H1 (cell line): ENCODE measurements around the gene SLC1A2. TPM values are rescaled to one million over a fixed set of nuclear protein-coding genes. Genes with fewer than 3 reads are reported as not detected.

ENCODE experiments used
- CTCF ChIA-PET: fragments of 300-600 bp; sonication (Branson Sonifier 250); formaldehyde crosslinking; loops from one replicate; lab custom pipeline; 2021; ENCODE audit not compliant: partially characterized antibody; lab: Charles Lee
- POLR2A ChIA-PET: fragments of 300-600 bp; sonication (Branson Sonifier 250); formaldehyde crosslinking; loops from one replicate; lab custom pipeline; 2021; ENCODE audit warnings: inconsistent platforms; ENCODE audit not compliant: partially characterized antibody; lab: Charles Lee
- DNase-seq, 2 experiments: peaks; one replicate each; pipeline versions ENCODE4 v3.0.0 to v3.0.0-alpha.2; 2010 to 2022; ENCODE audit warnings: low spot score in 2 of 2, low read depth in 1 of 2, mixed read lengths in 1 of 2
- FAIRE-seq: peaks from 2 replicates; lab custom pipeline; 2011; peaks lifted over from hg19 to GRCh38; lab: Jason Lieb, UNC
- H2AFZ ChIP-seq: 2 replicates; pipeline ENCODE4 v1.8.1; 2012; ENCODE audit warnings: low read length, inconsistent platforms
- H2AK5ac ChIP-seq: 2 replicates; pipeline ENCODE4 v1.6.1; 2013; ENCODE audit warnings: low read depth, low read length
- H2BK120ac ChIP-seq: replicated peaks from 2 replicates; pipeline ENCODE3; 2013; ENCODE audit warnings: low read depth, low read length, inconsistent platforms
- H2BK12ac ChIP-seq: 2 replicates; pipeline ENCODE4 v1.6.1; 2013; ENCODE audit warnings: low read depth, low read length
- H2BK15ac ChIP-seq: 2 replicates; pipeline ENCODE4 v1.6.1; 2013; ENCODE audit warnings: low read length
- H2BK20ac ChIP-seq: 2 replicates; pipeline ENCODE4 v1.6.1; 2013; ENCODE audit warnings: low read length
- H2BK5ac ChIP-seq: 2 replicates; pipeline ENCODE4 v1.6.1; 2013; ENCODE audit warnings: low read depth, low read length
- H3K14ac ChIP-seq: 2 replicates; pipeline ENCODE4 v1.6.1; 2013; ENCODE audit warnings: inconsistent platforms; ENCODE audit not compliant: insufficient read length
- H3K18ac ChIP-seq: 2 replicates; pipeline ENCODE4 v1.6.1; 2013; ENCODE audit warnings: low read length; ENCODE audit errors: extremely low read depth
- H3K23ac ChIP-seq: 2 replicates; pipeline ENCODE4 v1.6.1; 2013; ENCODE audit warnings: inconsistent platforms; ENCODE audit not compliant: insufficient read length
- H3K23me2 ChIP-seq: 2 replicates; pipeline ENCODE4 v1.6.1; 2013; ENCODE audit warnings: low read depth, low read length
- H3K27ac ChIP-seq: 2 replicates; pipeline ENCODE4 v1.6.1; 2011; ENCODE audit warnings: low read depth, low read length, inconsistent platforms
- H3K27me3 ChIP-seq, 4 experiments: replicated peaks in 1 of 4; 1 replicate in 1 of 4; 2 replicates in 3 of 4; pipeline versions ENCODE4 v1.6.1 to v1.8.1; 2011 to 2013; ENCODE audit warnings: low read length in 3 of 4, mild to moderate bottlenecking in 3 of 4, inconsistent platforms in 2 of 4, mixed read lengths in 2 of 4, moderate library complexity in 1 of 4; ENCODE audit not compliant: control insufficient read depth in 3 of 4, insufficient read depth in 3 of 4; ENCODE audit errors: extremely low read depth in 1 of 4
- H3K36me3 ChIP-seq, 4 experiments: 2 replicates each; pipeline versions ENCODE4 v1.6.1 to v1.8.1; 2011 to 2013; ENCODE audit warnings: mild to moderate bottlenecking in 4 of 4, low read length in 3 of 4, moderate library complexity in 2 of 4, control low read depth in 1 of 4, inconsistent platforms in 1 of 4; ENCODE audit not compliant: insufficient read depth in 4 of 4, control insufficient read depth in 2 of 4
- H3K4ac ChIP-seq: replicated peaks from 2 replicates; pipeline ENCODE3; 2013; ENCODE audit warnings: low read length, low read depth, mixed read lengths, inconsistent platforms; ENCODE audit not compliant: insufficient read length
- H3K4me1 ChIP-seq, 4 experiments: replicated peaks in 1 of 4; 1 replicate in 1 of 4; 2 replicates in 3 of 4; pipeline versions ENCODE4 v1.6.1 to v1.8.1; 2011 to 2013; ENCODE audit warnings: low read length in 3 of 4, inconsistent platforms in 2 of 4, mixed read lengths in 1 of 4; ENCODE audit not compliant: insufficient read depth in 4 of 4, control insufficient read depth in 3 of 4
- H3K4me2 ChIP-seq, 2 experiments: 2 replicates each; pipeline versions ENCODE4 v1.6.1 to v1.8.1; 2011 to 2013; ENCODE audit warnings: low read depth in 2 of 2, low read length in 2 of 2, control low read depth in 1 of 2, inconsistent platforms in 1 of 2, mild to moderate bottlenecking in 1 of 2; ENCODE audit not compliant: insufficient read depth in 1 of 2
- H3K4me3 ChIP-seq, 4 experiments: fragments of 200-600, 300-600 bp in 1 of 4; sonication (generic), shearing (Covaris generic), sonication (Bioruptor Twin) in 1 of 4; 2 replicates each; pipeline versions ENCODE4 v1.5.1 to v1.8.1; 2011 to 2016; ENCODE audit warnings: low read length in 4 of 4, low read depth in 3 of 4, control low read depth in 2 of 4, inconsistent platforms in 2 of 4, mild to moderate bottlenecking in 2 of 4, mixed read lengths in 1 of 4, moderate library complexity in 1 of 4; ENCODE audit not compliant: insufficient read depth in 2 of 4; ENCODE audit errors: extremely low read depth in 1 of 4
- H3K56ac ChIP-seq: replicated peaks from 2 replicates; pipeline ENCODE3; 2013; ENCODE audit warnings: low read depth, mild to moderate bottlenecking, mixed read lengths, low read length, inconsistent platforms; ENCODE audit not compliant: insufficient read length
- H3K79me1 ChIP-seq: 2 replicates; pipeline ENCODE4 v1.6.1; 2013; ENCODE audit warnings: low read depth, low read length, control low read depth
- H3K79me2 ChIP-seq, 2 experiments: 2 replicates each; pipeline versions ENCODE4 v1.6.1 to v1.8.1; 2012 to 2013; ENCODE audit warnings: low read length in 2 of 2, mild to moderate bottlenecking in 2 of 2, inconsistent platforms in 1 of 2; ENCODE audit not compliant: insufficient read depth in 2 of 2, control insufficient read depth in 1 of 2
- H3K9ac ChIP-seq, 4 experiments: replicated peaks in 1 of 4; 1 replicate in 1 of 4; 2 replicates in 3 of 4; pipeline versions ENCODE4 v1.6.1 to v1.8.1; 2011 to 2013; ENCODE audit warnings: low read depth in 3 of 4, low read length in 3 of 4, control low read depth in 2 of 4, mild to moderate bottlenecking in 2 of 4, moderate library complexity in 2 of 4, inconsistent platforms in 1 of 4; ENCODE audit errors: extremely low read depth in 1 of 4
- H3K9me3 ChIP-seq, 2 experiments: 2 replicates each; pipeline versions ENCODE4 v1.6.1 to v1.8.1; 2012 to 2013; ENCODE audit warnings: mild to moderate bottlenecking in 2 of 2, moderate library complexity in 2 of 2, control low read depth in 1 of 2, inconsistent platforms in 1 of 2, low read depth in 1 of 2, low read length in 1 of 2, mixed read lengths in 1 of 2; ENCODE audit not compliant: insufficient read depth in 2 of 2
- H4K20me1 ChIP-seq, 2 experiments: replicated peaks in 1 of 2; 2 replicates each; pipeline versions ENCODE3 to v1.8.1; 2011 to 2013; ENCODE audit warnings: inconsistent platforms in 2 of 2, low read length in 2 of 2, mild to moderate bottlenecking in 1 of 2; ENCODE audit not compliant: insufficient read depth in 2 of 2, control insufficient read depth in 1 of 2
- H4K5ac ChIP-seq: 2 replicates; pipeline ENCODE4 v1.6.1; 2013; ENCODE audit warnings: low read length, low read depth, mixed read lengths, inconsistent platforms; ENCODE audit not compliant: insufficient read length
- H4K8ac ChIP-seq: 2 replicates; pipeline ENCODE4 v1.8.0; 2013; ENCODE audit warnings: mild to moderate bottlenecking, moderate library complexity, low read length, inconsistent platforms; ENCODE audit not compliant: insufficient read depth; ENCODE audit errors: extremely low read depth
- H4K91ac ChIP-seq: replicated peaks from 2 replicates; pipeline ENCODE3; 2013; ENCODE audit warnings: low read length, mixed read lengths, inconsistent platforms; ENCODE audit not compliant: insufficient read length
- GTF2F1 ChIP-seq: IDR thresholded peaks from 2 replicates; pipeline ENCODE4 v1.6.1; 2012; ENCODE audit warnings: low read depth, low read length, improper control_type of control experiment, borderline replicate concordance
- HDAC6 ChIP-seq: IDR thresholded peaks from one replicate; pipeline ENCODE4 v1.7.1; 2012; ENCODE audit warnings: low read depth, mild to moderate bottlenecking, inconsistent platforms, low read length, moderate library complexity
- JUND ChIP-seq: IDR thresholded peaks from 2 replicates; pipeline ENCODE4 v1.6.1; 2011; ENCODE audit warnings: mild to moderate bottlenecking, improper control_type of control experiment, low read length
- SAP30 ChIP-seq: fragments of 300-600 bp; sonication (generic); IDR thresholded peaks from 2 replicates; pipeline ENCODE4 v1.7.1; 2012; ENCODE audit warnings: low read length, moderate library complexity, mild to moderate bottlenecking, inconsistent platforms; ENCODE audit not compliant: insufficient read depth, insufficient replicate concordance
- TAF1 ChIP-seq: IDR thresholded peaks from 2 replicates; pipeline ENCODE4 v1.6.1; 2011; ENCODE audit warnings: mild to moderate bottlenecking, low read depth, low read length
- TAF7 ChIP-seq: optimal IDR thresholded peaks from 2 replicates; pipeline ENCODE3; 2011; ENCODE audit warnings: low read depth, mild to moderate bottlenecking, inconsistent platforms, low read length, moderate library complexity, borderline replicate concordance
- WGBS, 2 experiments: shearing (Covaris generic) in 1 of 2; methylation state at CpG; one replicate each; pipeline versions ENCODE4 v1.1.6 to v1.1.7; 2013 to 2015; ENCODE audit warnings: low lambda C conversion rate in 2 of 2, mixed read lengths in 2 of 2, inconsistent platforms in 1 of 2, low coverage in 1 of 2, missing lambda C conversion rate in 1 of 2; ENCODE audit not compliant: insufficient replicate concordance in 2 of 2, insufficient coverage in 1 of 2, insufficient read length in 1 of 2; ENCODE audit errors: extremely low coverage in 1 of 2, missing lambda C conversion rate in 1 of 2; 5-methylcytosine and 5-hydroxymethylcytosine counted together
- polyA plus RNA-seq, 7 experiments: library from polyadenylated mRNA; depleted of rRNA in 3 of 7; stranded (reverse) in 5 of 7; unstranded in 2 of 7; fragments of >200 nt in 5 of 7; fragments of 200-250 nt in 2 of 7; gene quantifications; 1 replicate in 5 of 7; 2 replicates in 1 of 7; 4 replicates in 1 of 7; pipeline versions ENCODE4 v1.2.1 to v1.2.3, GENCODE V29; 2011 to 2013; ENCODE audit warnings: missing spikeins in 2 of 7, mixed read lengths in 2 of 7
- total RNA-seq: library from RNA; stranded (reverse); fragmentation: NEBNext Ultra II Directional; extraction: Animal tissue kit (Norgen Biotek cat#: 25700); gene quantifications from 2 replicates; pipeline ENCODE4 v1.2.1, GENCODE V29; 2021
- TF ChIP-seq, protein P1 (sequence below): IDR thresholded peaks from 2 replicates; pipeline ENCODE4 v1.6.1; 2012; ENCODE audit warnings: inconsistent platforms

Gene SLC1A2
- total and polyA plus RNA-seq, 2 of the 8 experiments (the other 6 are each of a cell fraction or from before 2014, with no cell fraction given): 0.57 to 1.2 TPM

DNA sequence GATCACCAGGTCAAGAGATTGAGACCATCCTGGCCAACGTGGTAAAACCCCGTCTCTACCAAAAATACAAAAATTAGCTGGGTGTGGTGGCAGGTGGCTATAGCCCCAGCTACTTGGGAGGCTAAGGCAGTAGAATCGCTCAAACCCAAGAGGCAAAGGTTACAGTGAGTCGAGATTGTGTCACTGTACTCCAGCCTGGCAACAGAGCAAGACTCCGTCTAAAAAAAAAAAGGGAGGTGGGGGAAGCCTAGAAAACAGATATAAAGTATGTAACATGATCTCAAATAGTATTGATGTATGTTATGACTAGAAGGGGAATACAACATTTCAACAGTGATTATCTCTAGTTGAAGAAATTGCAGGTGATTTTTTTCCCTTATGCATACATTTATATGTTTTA is 61.4 kb downstream of the SLC1A2 start:
- Histone ChIP-seq H4K20me1 (no peaks in the 10 kb centered on the region), H2BK12ac (no peak overlapping the region), H4K5ac (no peak overlapping the region), H3K9me3 (no peaks in the 10 kb centered on the region), H3K9ac (no peak overlapping the region), H2AK5ac (no peak overlapping the region)
- WGBS, 2 experiments: 83% methylated on average over 5 of the region's 5 CpGs; no CpG with 5 or more reads in 1 of the 2 experiments
- CTCF ChIA-PET: interaction anchor here (0.6 kb wide), 1 partner anchor 9 kb away, joined by 3 read pairs; no protein-coding TSS in a partner anchor
- no peak for TF ChIP-seq SAP30
- TF ChIP-seq TAF1: no peak
- no peak for TF ChIP-seq TAF7
- TF ChIP-seq GTF2F1: no peak
- no peak for TF ChIP-seq JUND
- TF ChIP-seq, protein P1, sequence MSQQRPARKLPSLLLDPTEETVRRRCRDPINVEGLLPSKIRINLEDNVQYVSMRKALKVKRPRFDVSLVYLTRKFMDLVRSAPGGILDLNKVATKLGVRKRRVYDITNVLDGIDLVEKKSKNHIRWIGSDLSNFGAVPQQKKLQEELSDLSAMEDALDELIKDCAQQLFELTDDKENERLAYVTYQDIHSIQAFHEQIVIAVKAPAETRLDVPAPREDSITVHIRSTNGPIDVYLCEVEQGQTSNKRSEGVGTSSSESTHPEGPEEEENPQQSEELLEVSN: no peak
- no peak for TF ChIP-seq HDAC6
- TF ChIP-seq, all 59 proteins: peak for 0
- Histone ChIP-seq H3K23me2 (no peaks in the 10 kb centered on the region), H3K4me3 (no peak overlapping the region), H4K8ac (no peak overlapping the region), H3K4me1 (no peaks in the 10 kb centered on the region), H3K27me3 (no peaks in the 10 kb centered on the region), H3K4ac (no peak overlapping the region), H2BK15ac (no peak overlapping the region), H3K14ac (no peak overlapping the region), H3K23ac (no peak overlapping the region), H2BK120ac (no peak overlapping the region), H3K4me2 (no peak overlapping the region), H2BK20ac (no peak overlapping the region), H3K36me3 (no peaks in the 10 kb centered on the region), H2BK5ac (no peak overlapping the region), H3K79me2 (no peaks in the 10 kb centered on the region), H2AFZ (no peak overlapping the region), H3K56ac (no peak overlapping the region), H3K27ac (no peak overlapping the region), H3K18ac (no peak overlapping the region), H4K91ac (no peak overlapping the region), H3K79me1 (no peaks in the 10 kb centered on the region)
- no peak for DNase-seq
- FAIRE-seq: no peak
- POLR2A ChIA-PET: no interaction called here
